Endodermal cell (in vitro differentiated cells): ENCODE measurements around the gene LELP1. TPM values are rescaled to one million over a fixed set of nuclear protein-coding genes. Genes with fewer than 3 reads are reported as not detected.

Experiments
- DNase-seq: peaks from one replicate; pipeline ENCODE4 v3.0.0-alpha.2; 2017
- H3K27ac ChIP-seq: 2 replicates; pipeline ENCODE4 v1.5.1; 2013; ENCODE audit warnings: mild to moderate bottlenecking, low read depth, low read length, moderate library complexity
- H3K27me3 ChIP-seq: 2 replicates; pipeline ENCODE4 v1.6.1; 2013; ENCODE audit warnings: mild to moderate bottlenecking, low read length, moderate library complexity; ENCODE audit not compliant: insufficient read depth, control insufficient read depth, poor library complexity, severe bottlenecking
- H3K36me3 ChIP-seq: 2 replicates; pipeline ENCODE4 v1.7.0; 2013; ENCODE audit warnings: mild to moderate bottlenecking, low read length, moderate library complexity; ENCODE audit not compliant: control insufficient read depth, insufficient read depth
- H3K4me1 ChIP-seq: one replicate; pipeline ENCODE4 v1.7.0; 2013; ENCODE audit warnings: low read length; ENCODE audit not compliant: control insufficient read depth, insufficient read depth
- H3K4me3 ChIP-seq: 2 replicates; pipeline ENCODE4 v1.5.1; 2013; ENCODE audit warnings: mild to moderate bottlenecking, low read length, moderate library complexity
- H3K9ac ChIP-seq: 2 replicates; pipeline ENCODE4 v1.6.1; 2013; ENCODE audit warnings: mild to moderate bottlenecking, low read length, moderate library complexity; ENCODE audit not compliant: poor library complexity, severe bottlenecking; ENCODE audit errors: extremely low read depth
- H3K9me3 ChIP-seq: 2 replicates; pipeline ENCODE4 v1.6.1; 2013; ENCODE audit warnings: mild to moderate bottlenecking, low read length, moderate library complexity; ENCODE audit not compliant: control insufficient read depth
- H3K27ac Mint-ChIP-seq: 2 replicates; pipeline ENCODE4 v1.8.0; 2020; ENCODE audit warnings: mixed read lengths
- H3K27me3 Mint-ChIP-seq: 2 replicates; pipeline ENCODE4 v1.8.0; 2021; ENCODE audit warnings: mild to moderate bottlenecking, mixed read lengths; ENCODE audit not compliant: insufficient read depth
- H3K36me3 Mint-ChIP-seq: 2 replicates; pipeline ENCODE4 v1.8.0; 2020; ENCODE audit warnings: low read depth, mixed read lengths
- H3K4me1 Mint-ChIP-seq: 2 replicates; pipeline ENCODE4 v1.8.0; 2020; ENCODE audit warnings: mixed read lengths
- H3K4me3 Mint-ChIP-seq: 2 replicates; pipeline ENCODE4 v1.8.0; 2020; ENCODE audit warnings: mild to moderate bottlenecking, moderate library complexity, mixed read lengths
- H3K9me3 Mint-ChIP-seq: 2 replicates; pipeline ENCODE4 v1.8.0; 2020; ENCODE audit warnings: mild to moderate bottlenecking, mixed read lengths
- WGBS, 2 experiments: methylation state at CpG; one replicate each; pipeline versions ENCODE4 v1.1.5 to v1.1.7; 2013; ENCODE audit warnings: missing lambda C conversion rate in 2 of 2, mixed read lengths in 1 of 2; ENCODE audit not compliant: insufficient coverage in 1 of 2, insufficient read length in 1 of 2; 5-methylcytosine and 5-hydroxymethylcytosine counted together
- total RNA-seq, 2 donors: library from RNA; stranded (reverse); fragmentation: NEBNext Ultra II Directional in 1 of 2; extraction: Animal tissue kit (Norgen Biotek cat#: 25700) in 1 of 2; gene quantifications; 2 replicates in 1 of 2; 3 replicates in 1 of 2; pipeline ENCODE4 v1.2.1, GENCODE V29; 2021
- TF ChIP-seq, protein P1 (sequence below): fragments of 200-600 bp; sonication (generic); conservative IDR thresholded peaks from 2 replicates; pipeline ENCODE4 v1.5.0; 2021; ENCODE audit warnings: antibody characterized with exemption, mild to moderate bottlenecking

LELP1 gene
- total RNA-seq, 2 donors from 2014 or later: not detected

DNA sequence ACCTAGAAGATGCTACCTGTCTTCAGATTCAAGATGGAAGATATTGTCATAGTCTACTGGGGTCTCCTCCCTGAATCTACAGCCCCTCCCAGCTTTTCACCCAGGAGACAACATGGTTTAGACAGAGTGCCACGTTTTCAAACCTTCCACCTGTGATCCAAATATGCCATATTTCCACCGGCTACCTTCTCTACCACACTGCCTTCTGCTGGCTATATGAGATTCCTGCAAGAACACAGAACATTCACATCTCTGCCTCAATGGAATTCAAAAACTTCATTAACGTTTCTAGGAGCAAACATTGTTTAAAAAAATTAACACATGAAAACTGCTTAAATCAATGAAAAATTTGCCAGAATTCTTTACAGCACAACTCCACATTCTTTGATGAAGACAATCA is 12.9 kb upstream of the LELP1 start:
- H3K9me3 ChIP-seq: no peaks in the 10 kb centered on the region
- Mint-ChIP-seq H3K27me3 (peaks cover 11% of the 10 kb centered on the region), H3K36me3 (no peaks in the 10 kb centered on the region), H3K9me3 (peaks cover 7% of the 10 kb centered on the region), H3K4me1 (no peaks in the 10 kb centered on the region), H3K4me3 (no peak overlapping the region), H3K27ac (no peak overlapping the region)
- H3K36me3 ChIP-seq: no peaks in the 10 kb centered on the region
- no peak overlapping the region for H3K9ac ChIP-seq
- no peak for DNase-seq
- 29 to 37% methylated on average over 2 to 3 of the region's 3 CpGs for WGBS, 2 experiments
- TF ChIP-seq, protein P1, sequence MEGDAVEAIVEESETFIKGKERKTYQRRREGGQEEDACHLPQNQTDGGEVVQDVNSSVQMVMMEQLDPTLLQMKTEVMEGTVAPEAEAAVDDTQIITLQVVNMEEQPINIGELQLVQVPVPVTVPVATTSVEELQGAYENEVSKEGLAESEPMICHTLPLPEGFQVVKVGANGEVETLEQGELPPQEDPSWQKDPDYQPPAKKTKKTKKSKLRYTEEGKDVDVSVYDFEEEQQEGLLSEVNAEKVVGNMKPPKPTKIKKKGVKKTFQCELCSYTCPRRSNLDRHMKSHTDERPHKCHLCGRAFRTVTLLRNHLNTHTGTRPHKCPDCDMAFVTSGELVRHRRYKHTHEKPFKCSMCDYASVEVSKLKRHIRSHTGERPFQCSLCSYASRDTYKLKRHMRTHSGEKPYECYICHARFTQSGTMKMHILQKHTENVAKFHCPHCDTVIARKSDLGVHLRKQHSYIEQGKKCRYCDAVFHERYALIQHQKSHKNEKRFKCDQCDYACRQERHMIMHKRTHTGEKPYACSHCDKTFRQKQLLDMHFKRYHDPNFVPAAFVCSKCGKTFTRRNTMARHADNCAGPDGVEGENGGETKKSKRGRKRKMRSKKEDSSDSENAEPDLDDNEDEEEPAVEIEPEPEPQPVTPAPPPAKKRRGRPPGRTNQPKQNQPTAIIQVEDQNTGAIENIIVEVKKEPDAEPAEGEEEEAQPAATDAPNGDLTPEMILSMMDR: peak; percentile 79
- no peaks in the 10 kb centered on the region for H3K4me1 ChIP-seq
- no peaks in the 10 kb centered on the region for H3K27me3 ChIP-seq
- H3K27ac ChIP-seq: no peak overlapping the region
- H3K4me3 ChIP-seq: no peak overlapping the region

GRCh38 chr1:153192697-153193096 is 10.5 kb upstream of the LELP1 start:
- H3K27me3 ChIP-seq: no peaks in the 10 kb centered on the region
- TF ChIP-seq, protein P1: peak; percentile 86
- H3K36me3 ChIP-seq: no peaks in the 10 kb centered on the region
- no peaks in the 10 kb centered on the region for H3K9me3 ChIP-seq
- peaks cover 14% of the 10 kb centered on the region for H3K27me3 Mint-ChIP-seq
- no peaks in the 10 kb centered on the region for H3K36me3 Mint-ChIP-seq
- WGBS, 2 experiments: 28% methylated on average over 3 of the region's 3 CpGs; no CpG with 5 or more reads in 1 of the 2 experiments
- no peaks in the 10 kb centered on the region for H3K4me1 Mint-ChIP-seq
- H3K4me1 ChIP-seq: no peaks in the 10 kb centered on the region
- no peak overlapping the region for H3K9ac ChIP-seq
- no peak overlapping the region for H3K4me3 ChIP-seq
- DNase-seq: peak; percentile 77
- H3K27ac ChIP-seq: no peak overlapping the region
- H3K27ac Mint-ChIP-seq: no peak overlapping the region
- H3K9me3 Mint-ChIP-seq: no peaks in the 10 kb centered on the region
- H3K4me3 Mint-ChIP-seq: no peak overlapping the region

- H3K4me3 Mint-ChIP-seq: no peak overlapping the region
- WGBS, 2 experiments: 63 to 78% methylated on average over 3 of the region's 3 CpGs
- Histone ChIP-seq H3K27ac (no peak overlapping the region), H3K9ac (no peak overlapping the region), H3K9me3 (no peaks in the 10 kb centered on the region), H3K27me3 (no peaks in the 10 kb centered on the region), H3K4me3 (no peak overlapping the region), H3K4me1 (no peaks in the 10 kb centered on the region), H3K36me3 (no peaks in the 10 kb centered on the region)
- H3K9me3 Mint-ChIP-seq: no peaks in the 10 kb centered on the region
- H3K36me3 Mint-ChIP-seq: no peaks in the 10 kb centered on the region
- no peak for DNase-seq
- TF ChIP-seq, protein P1: no peak
- H3K27ac Mint-ChIP-seq: no peak overlapping the region
- peaks cover 18% of the 10 kb centered on the region for H3K27me3 Mint-ChIP-seq
- no peaks in the 10 kb centered on the region for H3K4me1 Mint-ChIP-seq
These were observed 8.7 kb upstream of the LELP1 start for GRCh38 chr1:153194331-153195050.
